Progenitor cell of endocrine pancreas (in vitro differentiated cells): ENCODE measurements around the gene CFAP119. TPM values are rescaled to one million over a fixed set of nuclear protein-coding genes. Genes with fewer than 3 reads are reported as not detected.

Experiments used
- DNase-seq: peaks from one replicate; pipeline ENCODE4 v3.0.0; 2021; ENCODE audit warnings: low spot score; ENCODE audit not compliant: unreplicated experiment
- H3K27ac Mint-ChIP-seq: 2 replicates; pipeline ENCODE4 v1.8.0; 2021; ENCODE audit warnings: mild to moderate bottlenecking, moderate library complexity, mixed read lengths
- H3K27me3 Mint-ChIP-seq: 2 replicates; pipeline ENCODE4 v1.8.0; 2021; ENCODE audit warnings: mixed read lengths
- H3K36me3 Mint-ChIP-seq: 2 replicates; pipeline ENCODE4 v1.8.0; 2022; ENCODE audit warnings: mixed read lengths; ENCODE audit not compliant: insufficient read depth
- H3K4me1 Mint-ChIP-seq: 2 replicates; pipeline ENCODE4 v1.8.0; 2021; ENCODE audit warnings: low read depth, mixed read lengths
- H3K4me3 Mint-ChIP-seq: 2 replicates; pipeline ENCODE4 v1.8.0; 2021; ENCODE audit warnings: low read depth, mild to moderate bottlenecking, moderate library complexity, mixed read lengths
- H3K9me3 Mint-ChIP-seq: 2 replicates; pipeline ENCODE4 v1.8.0; 2021; ENCODE audit warnings: low read depth, mixed read lengths
- CTCF ChIP-seq: fragments of 200-600 bp; sonication (generic); IDR thresholded peaks from one replicate; pipeline ENCODE4 v1.5.0; 2021; ENCODE audit warnings: antibody characterized with exemption, mild to moderate bottlenecking; ENCODE audit not compliant: unreplicated experiment
- total RNA-seq: library from RNA; stranded (reverse); gene quantifications from 2 replicates; pipeline ENCODE4 v1.2.1, GENCODE V29; 2021

Gene CFAP119
- total RNA-seq, 1 donor from 2014 or later, result 19.3 TPM

- peaks cover 14% of the 10 kb centered on the region for H3K4me1 Mint-ChIP-seq
- no peak for DNase-seq
These were observed 13.0 kb downstream of the CFAP119 start for GRCh38 chr16:30748634-30749445.

GRCh38 chr16:30747799-30748633 lies 13.8 kb downstream of the CFAP119 start, which contains the start of gene PHKG2:
Gene PHKG2 (plus strand): TSS chr16:30748425. CDS start chr16:30748821, 396 bp downstream.
- Mint-ChIP-seq H3K9me3 (no peaks in the 10 kb centered on the region), H3K4me1 (peaks cover 14% of the 10 kb centered on the region), H3K27ac (peak within 1 kb of the TSS; percentile 97), H3K4me3 (peak within 1 kb of the TSS; percentile 94), H3K36me3 (peaks cover 12% of the 10 kb centered on the region), H3K27me3 (no peaks in the 10 kb centered on the region)
- no peak for TF ChIP-seq CTCF
- DNase-seq, result peak; percentile 96

More at GRCh38 chr16:30748634-30749445, 13.0 kb downstream of the CFAP119 start:
- Mint-ChIP-seq H3K36me3 (peaks cover 7% of the 10 kb centered on the region), H3K27ac (peak overlapping the region; percentile 97), H3K4me3 (peak overlapping the region; percentile 94), H3K9me3 (no peaks in the 10 kb centered on the region), H3K27me3 (no peaks in the 10 kb centered on the region)
- TF ChIP-seq CTCF, result no peak

GRCh38 chr16:30747331-30747730 lies 14.5 kb downstream of the CFAP119 start:
- H3K27me3 Mint-ChIP-seq, result no peaks in the 10 kb centered on the region
- TF ChIP-seq CTCF, result no peak
- H3K9me3 Mint-ChIP-seq, result no peaks in the 10 kb centered on the region
- H3K36me3 Mint-ChIP-seq, result peaks cover 12% of the 10 kb centered on the region
- no peak for DNase-seq
- peaks cover 14% of the 10 kb centered on the region for H3K4me1 Mint-ChIP-seq
- H3K4me3 Mint-ChIP-seq, result peak overlapping the region; percentile 94
- H3K27ac Mint-ChIP-seq, result peak overlapping the region; percentile 89

GRCh38 chr16:30746638-30747175 lies 15.2 kb downstream of the CFAP119 start:
- no peaks in the 10 kb centered on the region for H3K9me3 Mint-ChIP-seq
- peaks cover 12% of the 10 kb centered on the region for H3K36me3 Mint-ChIP-seq
- H3K27ac Mint-ChIP-seq, result peak overlapping the region; percentile 89
- no peak overlapping the region for H3K4me3 Mint-ChIP-seq
- no peak for TF ChIP-seq CTCF
- H3K4me1 Mint-ChIP-seq, result peaks cover 14% of the 10 kb centered on the region
- DNase-seq, result no peak
- no peaks in the 10 kb centered on the region for H3K27me3 Mint-ChIP-seq

GRCh38 chr16:30745082-30745481 lies 16.8 kb downstream of the CFAP119 start:
- no peaks in the 10 kb centered on the region for H3K27me3 Mint-ChIP-seq
- peaks cover 15% of the 10 kb centered on the region for H3K36me3 Mint-ChIP-seq
- peaks cover 24% of the 10 kb centered on the region for H3K4me1 Mint-ChIP-seq
- H3K9me3 Mint-ChIP-seq, result no peaks in the 10 kb centered on the region
- no peak for TF ChIP-seq CTCF
- H3K4me3 Mint-ChIP-seq, result no peak overlapping the region
- DNase-seq, result no peak
- H3K27ac Mint-ChIP-seq, result no peak overlapping the region
